HCT116 (cell line): ENCODE data around the gene MTMR10. TPM values are rescaled to one million over a fixed set of nuclear protein-coding genes. Genes with fewer than 3 reads are reported as not detected.

Experiments used
- ATAC-seq: fragments of 200-7000 bp; cut with Tn5 transposase; 2 replicates; pipeline ENCODE4 v1.9.1; 2020; ENCODE audit warnings: mild to moderate bottlenecking, moderate library complexity
- BruUV-seq: library from RNA; stranded (reverse); fragments of 400-500 nt; replicated peaks from 2 replicates; lab custom pipeline; 2021; lab: Mats Ljungman, UMichigan
- CTCF ChIA-PET: fragments of 300-600 bp; sonication (Branson Sonifier 250); formaldehyde crosslinking; loops from one replicate; lab custom pipeline; 2021; ENCODE audit warnings: antibody characterized with exemption; lab: Charles Lee
- POLR2A ChIA-PET: fragments of 300-600, 350-600 bp; sonication (Branson Sonifier 250); formaldehyde crosslinking; loops from one replicate; lab custom pipeline; 2021; ENCODE audit warnings: antibody characterized with exemption; lab: Charles Lee
- RAD21 ChIA-PET, 2 experiments: fragments of 300-600 bp; sonication (Branson Sonifier 250); formaldehyde crosslinking; loops; one replicate each; lab custom pipeline; 2023; ENCODE audit warnings: low total read pairs in 2 of 2; ENCODE audit not compliant: uncharacterized antibody in 2 of 2, unreplicated experiment in 2 of 2, low non-redundant PET in 1 of 2; lab: Charles Lee
- DNase-seq: peaks from one replicate; pipeline ENCODE4 v3.0.0-alpha.2; 2010; ENCODE audit warnings: low read depth, low spot score
- H2AFZ ChIP-seq: fragments of 200-600 bp; shearing (Covaris generic), sonication (generic); 2 replicates; pipeline ENCODE4 v1.6.1; 2017; ENCODE audit warnings: low read depth, mixed run types, mixed read lengths, antibody characterized with exemption, low read length; ENCODE audit not compliant: poor library complexity, severe bottlenecking
- H3K27ac ChIP-seq: 2 replicates; pipeline ENCODE4 v1.5.1; 2012; ENCODE audit warnings: low read depth, low read length
- H3K27me3 ChIP-seq: fragments of 200-600 bp; sonication (generic); 2 replicates; pipeline ENCODE4 v1.6.1; 2016; ENCODE audit warnings: mixed run types, low read length, mixed read lengths; ENCODE audit not compliant: insufficient read depth
- H3K36me3 ChIP-seq, 2 experiments: fragments of 200-500 bp in 1 of 2; fragments of 200-600 bp in 1 of 2; sonication (Bioruptor generic) in 1 of 2; sonication (generic) in 1 of 2; 2 replicates each; pipeline versions ENCODE4 v1.5.1 to v1.6.1; 2014 to 2016; ENCODE audit warnings: low read length in 2 of 2, inconsistent platforms in 1 of 2, mixed read lengths in 1 of 2, mixed run types in 1 of 2; ENCODE audit not compliant: insufficient read depth in 2 of 2, control insufficient read depth in 1 of 2
- H3K4me1 ChIP-seq, 2 experiments: fragments of 200-600 bp in 1 of 2; sonication (generic) in 1 of 2; 2 replicates each; pipeline versions ENCODE4 v1.5.1 to v1.6.1; 2012 to 2017; ENCODE audit warnings: low read length in 2 of 2, inconsistent platforms in 1 of 2, mild to moderate bottlenecking in 1 of 2, mixed read lengths in 1 of 2, mixed run types in 1 of 2, moderate library complexity in 1 of 2; ENCODE audit not compliant: insufficient read depth in 2 of 2, control insufficient read depth in 1 of 2
- H3K4me2 ChIP-seq: fragments of 200-600 bp; sonication (generic); 2 replicates; pipeline ENCODE4 v1.6.1; 2017; ENCODE audit warnings: mixed run types, low read length, mixed read lengths
- H3K4me3 ChIP-seq, 2 experiments: fragments of 200-600 bp in 1 of 2; sonication (generic) in 1 of 2; replicated peaks in 1 of 2; 2 replicates each; pipeline ENCODE4 v1.5.1; 2011 to 2016; ENCODE audit warnings: low read length in 2 of 2, control low read depth in 1 of 2, low read depth in 1 of 2, mild to moderate bottlenecking in 1 of 2, mixed read lengths in 1 of 2, mixed run types in 1 of 2
- H3K79me2 ChIP-seq: fragments of 200-600 bp; sonication (generic); 2 replicates; pipeline ENCODE4 v1.6.1; 2017; ENCODE audit warnings: mild to moderate bottlenecking, mixed run types, low read length, moderate library complexity, mixed read lengths; ENCODE audit not compliant: insufficient read depth
- H3K9ac ChIP-seq: fragments of 200-600 bp; sonication (generic); 2 replicates; pipeline ENCODE4 v1.6.1; 2016; ENCODE audit warnings: low read length, mixed read lengths
- H3K9me2 ChIP-seq: fragments of 200-600 bp; sonication (generic), shearing (Covaris generic); 2 replicates; pipeline ENCODE4 v1.6.1; 2017; ENCODE audit warnings: mixed run types, mild to moderate bottlenecking, moderate library complexity; ENCODE audit not compliant: insufficient read depth
- H3K9me3 ChIP-seq, 2 experiments: fragments of 200-500 bp in 1 of 2; fragments of 200-600 bp in 1 of 2; sonication (Bioruptor generic) in 1 of 2; sonication (generic) in 1 of 2; 2 replicates each; pipeline ENCODE4 v1.6.1; 2014 to 2017; ENCODE audit warnings: low read length in 2 of 2, mixed read lengths in 2 of 2, inconsistent platforms in 1 of 2, low read depth in 1 of 2, mild to moderate bottlenecking in 1 of 2, mixed run types in 1 of 2, moderate library complexity in 1 of 2; ENCODE audit not compliant: control insufficient read depth in 1 of 2, insufficient read depth in 1 of 2
- H4K20me1 ChIP-seq: fragments of 200-600 bp; sonication (generic), shearing (Covaris generic); 2 replicates; pipeline ENCODE4 v1.6.1; 2017; ENCODE audit warnings: mixed run types, mild to moderate bottlenecking, moderate library complexity; ENCODE audit not compliant: insufficient read depth
- ATF3 ChIP-seq: IDR thresholded peaks from 2 replicates; pipeline ENCODE4 v1.6.1; 2012
- CTCF ChIP-seq, 3 experiments: fragments of 200-600 bp in 1 of 3; sonication (generic) in 1 of 3; IDR thresholded peaks in 2 of 3; conservative IDR thresholded peaks in 1 of 3; 2 replicates each; pipeline ENCODE4 v1.5.1; 2012 to 2017; ENCODE audit warnings: low read depth in 2 of 3, low read length in 2 of 3, antibody characterized with exemption in 1 of 3, borderline replicate concordance in 1 of 3, control low read depth in 1 of 3, mild to moderate bottlenecking in 1 of 3, mixed read lengths in 1 of 3, mixed run types in 1 of 3, moderate library complexity in 1 of 3; ENCODE audit not compliant: insufficient read depth in 1 of 3
- EZH2 ChIP-seq: fragments of 200-600 bp; sonication (generic); IDR thresholded peaks from 2 replicates; pipeline ENCODE4 v1.6.1; 2017; ENCODE audit warnings: antibody characterized with exemption, mixed run types
- FOSL1 ChIP-seq: IDR thresholded peaks from 2 replicates; pipeline ENCODE4 v1.6.1; 2012; ENCODE audit warnings: low read depth
- JUND ChIP-seq: IDR thresholded peaks from 2 replicates; pipeline ENCODE4 v1.6.1; 2012
- POLR2AphosphoS5 ChIP-seq: IDR thresholded peaks from 2 replicates; pipeline ENCODE4 v1.6.1; 2011; ENCODE audit warnings: mild to moderate bottlenecking, low read depth, low read length, moderate library complexity
- RAD21 ChIP-seq: IDR thresholded peaks from 2 replicates; pipeline ENCODE4 v1.6.1; 2012; ENCODE audit warnings: low read depth, mild to moderate bottlenecking
- REST ChIP-seq: IDR thresholded peaks from 2 replicates; pipeline ENCODE4 v1.6.1; 2012; ENCODE audit warnings: low read depth
- SIN3A ChIP-seq: IDR thresholded peaks from 2 replicates; pipeline ENCODE4 v1.6.1; 2012; ENCODE audit warnings: low read depth
- ZNF274 ChIP-seq: fragments of 200-500 bp; sonication (Bioruptor generic); IDR thresholded peaks from 2 replicates; pipeline ENCODE4 v1.6.1; 2014; ENCODE audit warnings: mild to moderate bottlenecking, low read depth, low read length, inconsistent platforms
- intact Hi-C: fragments of 100-400 bp; cut with micrococcal nuclease; formaldehyde crosslinking; loops from 2 replicates; pipeline ENCODE4 v1.10.0; 2022
- total RNA-seq: library from RNA; stranded (reverse); gene quantifications from one replicate; pipeline ENCODE4 v1.2.1, GENCODE V29; 2021; ENCODE audit not compliant: unreplicated experiment

MTMR10 gene
- total RNA-seq, 1 experiment from 2014 or later = 13.4 TPM

GRCh38 chr15:30930422-30930821 is 61.0 kb downstream of the MTMR10 start:
- no peak for TF ChIP-seq FOSL1
- no peak for TF ChIP-seq ZNF274
- no peak for TF ChIP-seq EZH2
- TF ChIP-seq RAD21 = no peak
- TF ChIP-seq POLR2AphosphoS5 = no peak
- TF ChIP-seq ATF3 = no peak
- no peak for TF ChIP-seq REST
- TF ChIP-seq SIN3A = no peak
- no peak for TF ChIP-seq CTCF (IDR thresholded peaks at IDR 0.05 in 2 of 3, conservative IDR thresholded peaks at IDR 0.05 in 1 of 3; ENCODE audit: borderline replicate concordance in 1 of 3, insufficient read depth in 1 of 3, low read depth in 2 of 3, low read length in 2 of 3)
- TF ChIP-seq JUND = no peak
- RAD21 ChIA-PET = no interaction called here
- CTCF ChIA-PET = interaction anchor here (0.7 kb wide), 1 partner anchor 191 kb away, joined by 3 read pairs; no protein-coding TSS in a partner anchor
- no peaks in the 10 kb centered on the region for H3K4me1 ChIP-seq
- no peaks in the 10 kb centered on the region for H3K9me3 ChIP-seq
- no peaks in the 10 kb centered on the region for H3K9me2 ChIP-seq
- H3K79me2 ChIP-seq = no peaks in the 10 kb centered on the region
- DNase-seq (no peak), ATAC-seq (no peak)
- H2AFZ ChIP-seq = no peak overlapping the region
- no peak overlapping the region for H3K27ac ChIP-seq
- no peak overlapping the region for H3K4me2 ChIP-seq
- H3K9ac ChIP-seq = no peak overlapping the region
- intact Hi-C loops = no loop called here
- POLR2A ChIA-PET = no interaction called here
- no peaks in the 10 kb centered on the region for H3K27me3 ChIP-seq
- no TSS peak for BruUV-seq
- H3K36me3 ChIP-seq = peaks cover 19 to 22% of the 10 kb centered on the region in 2 experiments
- H4K20me1 ChIP-seq = no peaks in the 10 kb centered on the region
- no peak overlapping the region for H3K4me3 ChIP-seq
